HG02970 (cell line): Measurements from ENCODE around the gene TMEM59.
"Not testable (repeated sequence)": the region's sequence is repeated elsewhere in the genome, so short reads cannot be mapped to it uniquely, and the experiment has no call there.

Experiments
- ATAC-seq: cut with Tn5 transposase; IDR thresholded peaks from one replicate; pipeline ENCODE4 v1.9.1; 2021; ENCODE audit warnings: mild to moderate bottlenecking, moderate library complexity, moderate number of reproducible peaks; ENCODE audit not compliant: unreplicated experiment, low FRiP score

TMEM59 gene

GRCh38 chr1:54054438-54054749, 1.4 kb upstream of the TMEM59 start:
- no peak for ATAC-seq

DNA sequence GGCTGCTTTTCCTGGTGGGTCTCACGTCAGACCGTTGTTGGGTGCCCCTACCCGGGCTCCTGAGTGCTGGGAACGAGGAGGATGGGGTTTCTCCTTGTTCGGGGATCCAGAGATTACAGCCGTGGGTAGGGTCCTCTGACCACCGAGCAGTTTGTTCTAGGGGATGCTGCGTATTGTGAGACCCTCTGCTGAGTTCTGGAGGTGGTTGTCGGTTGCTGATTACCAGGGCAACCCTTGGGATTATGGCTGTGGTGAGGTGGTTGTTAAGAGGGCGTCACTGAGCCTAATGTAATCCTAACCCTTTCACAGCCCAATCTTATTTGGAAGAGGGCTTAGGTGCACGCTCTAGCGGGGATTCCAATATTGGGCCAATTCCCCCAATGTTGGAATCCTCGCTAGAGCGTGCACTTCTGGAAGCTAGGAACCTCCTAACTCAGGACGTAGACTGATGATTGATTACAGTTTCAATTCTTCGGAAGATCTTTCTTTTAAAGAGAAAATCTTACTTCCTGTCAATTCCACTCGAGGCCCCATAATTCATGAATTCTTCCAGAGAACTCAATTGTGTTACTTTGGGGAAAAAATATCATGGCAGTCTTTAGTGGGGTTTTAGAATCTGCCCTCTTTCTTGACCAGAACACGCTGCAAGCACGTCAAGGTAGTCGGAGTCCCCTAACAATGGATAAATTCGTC, 887 bp upstream of the TMEM59 start:
- no peak for ATAC-seq

DNA sequence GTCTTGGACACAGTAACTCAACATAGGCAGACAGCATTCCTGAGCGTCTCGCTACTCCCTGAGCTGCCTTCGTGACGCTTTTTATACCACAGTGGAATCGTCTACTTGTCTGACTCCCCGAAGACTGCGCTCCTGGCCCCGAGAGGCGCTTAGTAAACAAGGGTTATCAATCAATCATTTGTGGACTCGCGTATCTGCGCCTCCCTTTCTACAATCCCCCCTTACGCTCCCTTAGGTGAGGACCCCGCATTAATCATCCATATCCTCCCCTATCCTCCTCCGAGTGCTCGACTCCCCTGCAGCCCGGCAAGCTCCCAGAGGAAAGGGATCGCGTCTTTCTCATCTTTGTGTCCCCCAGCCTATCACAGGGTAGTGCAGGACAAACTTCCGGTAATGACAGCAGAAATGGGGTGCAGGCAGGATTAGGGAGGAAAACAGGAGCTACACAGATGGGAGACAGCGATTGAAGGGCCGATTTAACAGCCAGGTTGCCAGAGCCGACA, 522 bp downstream of the TMEM59 start:
- ATAC-seq: no peak

GRCh38 chr1:54051933-54052430, 1.0 kb downstream of the TMEM59 start:
- no peak for ATAC-seq

- ATAC-seq: not testable (repeated sequence)
These were observed 2.6 kb downstream of the TMEM59 start for GRCh38 chr1:54050435-54050834.

GRCh38 chr1:54047384-54048305, 5.4 kb downstream of the TMEM59 start:
- ATAC-seq: no peak

DNA sequence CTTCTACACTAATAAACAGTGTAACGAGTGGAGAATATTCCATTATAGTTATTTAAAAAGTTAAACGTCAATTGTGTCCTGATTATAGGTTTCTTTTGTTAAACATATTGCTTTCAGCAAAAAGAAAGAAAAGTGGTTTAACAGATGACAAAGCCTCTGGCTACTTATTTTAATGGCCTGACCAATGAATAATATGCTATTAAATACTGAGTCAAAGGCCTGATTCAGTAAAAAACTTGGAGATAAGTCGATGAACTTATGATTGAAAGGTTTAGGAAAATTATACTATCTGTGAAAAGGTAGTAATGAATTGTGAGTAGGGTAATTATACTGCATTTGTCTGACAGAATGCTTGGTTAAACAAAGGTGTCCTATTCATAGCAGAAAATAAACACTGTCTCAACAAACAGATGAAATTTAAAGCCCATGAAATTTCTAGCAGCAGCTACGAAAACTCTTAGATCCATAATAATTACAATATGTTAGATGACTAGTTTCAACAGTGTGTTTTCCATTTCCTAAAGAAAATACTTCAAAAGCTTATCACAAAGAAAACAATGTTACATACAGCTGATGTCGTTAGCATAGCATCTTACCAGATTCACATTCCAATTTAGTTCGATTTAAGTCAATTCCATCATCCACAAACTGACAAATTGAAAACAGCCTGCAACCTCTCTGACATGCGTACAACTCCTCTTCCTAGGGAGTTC, 6.2 kb downstream of the TMEM59 start:
- no peak for ATAC-seq

DNA sequence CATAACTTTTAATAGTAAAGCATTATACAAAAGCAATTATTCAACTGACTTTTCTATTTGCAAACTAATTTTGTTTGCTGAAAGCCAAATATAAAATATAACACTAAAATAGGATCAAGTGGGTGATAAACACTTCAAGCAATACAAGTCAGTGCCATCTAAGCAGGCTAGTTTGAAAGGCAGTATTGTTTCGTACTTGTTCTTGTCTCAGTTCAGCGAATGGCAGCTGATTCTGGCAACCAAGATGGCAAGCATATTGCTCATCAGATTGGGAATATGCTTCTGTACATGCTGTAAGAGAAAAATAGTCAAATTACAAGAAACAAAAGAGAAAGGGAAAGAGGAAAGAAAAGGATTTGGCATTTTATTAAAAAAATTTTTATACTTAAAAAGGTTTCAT, 7.5 kb downstream of the TMEM59 start:
- no peak for ATAC-seq

DNA sequence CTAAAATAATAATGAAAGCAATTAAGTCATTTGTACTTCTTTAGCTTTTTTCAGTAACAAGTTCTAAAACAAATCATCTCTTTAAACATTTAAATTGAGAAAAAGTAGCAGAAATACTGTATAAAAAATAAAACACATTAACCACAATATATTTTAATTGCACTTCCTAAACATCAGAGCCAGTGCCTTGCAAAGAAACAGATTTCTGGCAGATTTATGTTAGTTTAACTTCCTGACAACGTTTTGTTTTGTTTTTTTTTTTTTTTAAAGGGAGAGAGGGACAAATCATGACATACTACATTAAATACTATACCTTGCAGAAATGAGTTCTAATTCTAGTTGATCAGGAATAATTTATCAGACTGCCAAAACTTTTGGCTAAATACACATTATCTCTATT, 11.2 kb downstream of the TMEM59 start:
- no peak for ATAC-seq

DNA sequence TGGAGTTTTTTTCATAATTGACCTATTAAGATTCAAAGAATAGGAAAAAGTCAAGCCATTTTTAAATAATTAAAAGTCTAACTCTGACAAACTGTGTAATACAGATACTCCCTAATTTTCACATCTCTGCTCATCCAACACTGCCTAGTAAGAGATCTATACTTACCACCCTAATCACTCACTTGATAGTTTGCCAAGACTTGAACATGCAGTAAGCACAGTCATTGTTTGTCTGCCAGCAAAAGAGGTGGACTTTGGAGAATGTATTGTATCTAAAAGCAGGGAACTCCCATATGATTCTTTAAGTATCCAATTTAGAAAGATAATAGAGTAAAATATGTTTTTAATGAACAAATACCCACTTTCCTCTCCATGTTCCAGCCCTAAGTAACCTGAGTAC, 15.5 kb downstream of the TMEM59 start:
- no peak for ATAC-seq

DNA sequence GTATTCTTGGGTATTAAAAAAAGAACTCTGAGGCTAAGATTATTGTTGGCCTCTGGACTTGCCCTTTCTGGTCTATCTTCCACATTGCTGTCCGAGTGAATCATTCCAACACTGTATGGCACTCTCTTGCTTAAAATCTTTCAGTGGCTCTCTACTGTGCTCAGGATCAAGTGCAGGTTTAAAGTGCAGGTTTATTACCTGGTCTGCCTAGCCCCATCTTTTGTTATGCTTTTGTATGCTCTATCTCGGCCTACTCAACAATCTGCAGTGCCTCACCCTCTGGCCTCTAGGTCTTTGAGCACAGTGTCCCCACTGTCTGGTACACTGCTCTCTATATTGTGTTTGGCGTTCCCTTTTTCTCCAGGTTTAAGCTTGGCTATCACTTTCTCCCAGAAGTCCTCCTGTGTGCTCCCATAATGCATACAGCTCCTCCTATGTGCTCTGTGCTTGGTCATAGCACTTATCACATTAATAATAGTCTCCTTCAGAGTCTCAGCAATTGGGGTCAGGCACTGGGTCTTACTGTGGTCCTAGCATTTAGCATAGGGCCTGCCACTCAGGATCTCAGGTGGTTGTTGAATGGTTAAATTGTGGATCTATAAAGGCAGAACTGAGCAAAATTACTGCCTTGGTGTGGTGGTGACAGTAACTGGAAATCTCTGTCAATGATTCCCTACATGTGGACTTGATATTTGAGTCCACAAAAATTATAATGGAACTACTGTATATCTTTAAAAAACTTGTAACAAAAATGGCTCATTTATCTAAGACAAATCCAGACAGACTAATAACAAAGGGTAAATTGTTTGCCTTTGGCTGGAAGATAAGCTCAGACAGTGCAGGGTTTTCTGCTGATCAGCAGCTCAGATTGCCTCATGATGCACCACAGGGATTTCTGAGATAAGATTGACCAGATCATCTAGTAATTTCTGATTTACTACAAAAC, 24.4 kb downstream of the TMEM59 start:
- no peak for ATAC-seq

DNA sequence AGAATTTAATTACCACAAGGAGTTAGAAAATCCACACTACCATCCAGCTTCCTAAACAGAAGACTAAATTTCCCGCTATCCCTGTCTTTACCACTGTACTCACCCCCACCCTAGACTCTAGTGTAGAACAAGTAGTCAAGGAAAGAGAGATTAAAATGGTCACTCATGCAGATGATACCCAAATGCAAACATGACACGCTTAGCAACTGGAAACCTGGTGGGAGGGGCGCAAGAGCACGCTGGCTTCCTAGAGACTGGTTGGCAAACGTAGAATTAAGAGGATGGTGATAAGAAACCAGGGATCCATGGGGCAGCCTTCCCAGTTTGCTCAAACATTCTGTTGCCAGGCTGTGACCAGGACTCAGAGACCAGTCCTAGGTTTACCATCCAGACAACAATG, 25.2 kb downstream of the TMEM59 start:
- ATAC-seq: no peak

- not testable (repeated sequence) for ATAC-seq
These were observed 28.2 kb downstream of the TMEM59 start for GRCh38 chr1:54024811-54025210.

- no peak for ATAC-seq
These were observed 28.6 kb downstream of the TMEM59 start for GRCh38 chr1:54024358-54024757.

GRCh38 chr1:54019562-54020176, 33.3 kb downstream of the TMEM59 start:
- not testable (repeated sequence) for ATAC-seq

DNA sequence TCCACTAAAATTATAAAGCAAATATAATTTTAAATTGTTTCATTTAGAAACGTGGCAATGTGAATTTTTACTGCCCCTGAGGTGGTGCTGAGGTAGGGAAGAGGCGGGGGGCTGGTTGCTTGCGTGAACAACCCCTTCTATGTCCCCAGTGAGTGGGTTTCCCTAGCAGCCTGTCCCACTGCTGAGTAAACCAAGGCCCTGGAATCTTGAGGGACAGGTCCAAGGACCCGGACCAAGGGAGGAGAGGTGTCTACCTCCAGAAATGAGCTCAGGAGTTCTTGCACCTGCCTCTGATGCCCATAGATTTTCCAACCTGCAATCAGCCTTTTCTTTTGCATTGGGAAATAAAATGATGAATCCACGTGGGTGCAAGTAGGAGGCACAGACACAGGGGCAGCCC, 34.4 kb downstream of the TMEM59 start:
- ATAC-seq: no peak

DNA sequence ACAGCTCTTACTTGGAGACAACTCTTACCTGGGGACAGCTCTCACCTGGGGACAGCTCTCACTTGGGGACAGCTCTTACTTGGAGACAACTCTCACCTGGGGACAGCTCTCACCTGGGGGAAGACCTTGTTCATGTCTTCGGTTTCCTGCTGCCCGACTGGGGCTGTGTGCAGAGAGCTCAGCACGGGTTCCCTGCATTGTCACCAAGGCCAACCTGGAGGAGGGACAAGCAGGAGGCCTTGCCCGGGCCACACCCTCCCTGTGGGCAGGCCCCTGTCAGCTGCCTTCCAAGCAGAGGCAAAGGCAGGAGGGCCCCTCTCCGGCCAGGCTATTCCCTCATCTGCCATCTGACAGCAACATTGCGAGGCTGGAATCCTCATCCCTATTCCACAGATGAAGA, 35.0 kb downstream of the TMEM59 start, which contains the start of gene LDLRAD1:
LDLRAD1 (minus strand) TSS at position 208 of the 400 bp plus-strand sequence; CDS start at position 134, 74 bp downstream.
- no peak for ATAC-seq

DNA sequence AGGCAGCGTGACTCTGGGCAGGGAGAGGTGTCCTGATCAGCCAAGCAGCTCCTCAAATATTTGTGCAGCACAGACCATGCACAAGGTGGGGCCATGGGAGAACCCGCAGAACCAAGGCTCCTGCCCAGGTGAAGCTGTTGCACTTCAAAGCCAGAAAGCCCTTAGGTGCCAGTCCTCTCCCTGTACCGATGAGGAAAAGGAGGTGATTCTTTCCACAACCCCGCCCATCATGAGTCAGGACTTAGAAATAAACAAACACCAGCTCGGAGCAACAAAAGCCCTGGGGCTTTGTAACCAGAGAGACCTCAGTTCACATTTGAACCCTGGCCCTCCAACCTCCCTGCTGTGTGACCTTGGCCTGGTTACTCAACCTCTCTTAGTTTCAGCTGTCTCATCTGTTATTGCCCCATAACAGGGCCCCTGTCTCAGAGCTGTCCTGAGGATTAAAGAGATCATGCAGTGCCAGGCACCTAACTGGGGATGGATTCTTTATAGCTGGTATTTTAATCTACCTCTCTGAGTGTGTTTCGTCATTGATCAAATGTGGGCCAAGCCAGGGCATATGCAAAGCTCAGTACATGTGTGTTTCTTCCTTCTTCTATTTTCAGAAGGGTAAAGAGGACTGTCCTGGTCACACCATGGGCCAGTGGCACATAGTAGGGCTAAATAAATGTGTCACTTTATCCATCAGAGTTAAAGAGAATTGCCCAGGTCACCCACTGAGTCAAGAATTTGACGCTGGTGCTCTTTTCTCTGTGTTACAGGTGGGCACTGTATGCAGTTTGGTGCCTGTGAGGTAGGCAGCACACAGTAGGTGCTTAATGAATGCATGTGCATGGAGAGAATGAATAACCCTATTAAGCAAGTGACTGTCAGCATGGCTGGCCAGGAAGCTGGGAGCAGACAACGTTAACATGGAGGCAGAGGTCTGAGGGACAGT, 36.4 kb downstream of the TMEM59 start:
- ATAC-seq: no peak
